Liver (tissue), 9 donors: ENCODE results near the gene RUSC2. TPM values are rescaled to one million over a fixed set of nuclear protein-coding genes. Genes with fewer than 3 reads are reported as not detected.

Source experiments
- DNase-seq: peaks from one replicate; pipeline ENCODE4 v3.0.0-alpha.2; 2017; ENCODE audit warnings: low spot score
- H3K27ac ChIP-seq, 2 donors: one replicate each; pipeline ENCODE4 v1.7.0; 2013; ENCODE audit warnings: inconsistent platforms in 2 of 2, low read length in 2 of 2, control low read depth in 1 of 2, low read depth in 1 of 2, mild to moderate bottlenecking in 1 of 2
- H3K27me3 ChIP-seq, 4 donors: one replicate each; pipeline versions ENCODE4 v1.6.1 to v1.7.0; 2013; ENCODE audit warnings: low read length in 3 of 4, inconsistent platforms in 1 of 4, mild to moderate bottlenecking in 1 of 4, moderate library complexity in 1 of 4; ENCODE audit not compliant: control insufficient read depth in 4 of 4, insufficient read depth in 4 of 4
- H3K36me3 ChIP-seq, 4 donors: one replicate each; pipeline versions ENCODE4 v1.6.1 to v1.7.0; 2013; ENCODE audit warnings: low read length in 3 of 4, mild to moderate bottlenecking in 3 of 4, low read depth in 1 of 4, moderate library complexity in 1 of 4; ENCODE audit not compliant: control insufficient read depth in 4 of 4, insufficient read depth in 3 of 4
- H3K4me1 ChIP-seq, 4 donors: one replicate each; pipeline versions ENCODE4 v1.6.1 to v1.7.0; 2013; ENCODE audit warnings: low read length in 3 of 4, mild to moderate bottlenecking in 3 of 4, moderate library complexity in 1 of 4; ENCODE audit not compliant: control insufficient read depth in 4 of 4, insufficient read depth in 4 of 4
- H3K4me3 ChIP-seq, 3 donors: one replicate each; pipeline versions ENCODE4 v1.6.1 to v1.7.0; 2013; ENCODE audit warnings: low read length in 3 of 3, control low read depth in 1 of 3, low read depth in 1 of 3, mild to moderate bottlenecking in 1 of 3
- H3K9ac ChIP-seq, 2 donors: one replicate each; pipeline ENCODE4 v1.7.0; 2013; ENCODE audit warnings: low read length in 2 of 2, mild to moderate bottlenecking in 2 of 2, moderate library complexity in 2 of 2, control low read depth in 1 of 2, low read depth in 1 of 2
- H3K9me3 ChIP-seq, 4 donors: one replicate each; pipeline versions ENCODE4 v1.6.1 to v1.7.0; 2013; ENCODE audit warnings: low read length in 3 of 4; ENCODE audit not compliant: control insufficient read depth in 4 of 4
- EGR1 ChIP-seq, 2 donors: IDR thresholded peaks; 2 replicates each; pipeline ENCODE4 v1.6.1; 2016 to 2018; ENCODE audit warnings: antibody characterized with exemption in 2 of 2, low read depth in 2 of 2
- FOXA1 ChIP-seq: IDR thresholded peaks from 2 replicates; pipeline ENCODE4 v1.6.1; 2016; ENCODE audit warnings: antibody characterized with exemption
- FOXA2 ChIP-seq: IDR thresholded peaks from 2 replicates; pipeline ENCODE4 v1.6.1; 2016; ENCODE audit warnings: antibody characterized with exemption
- HNF4A ChIP-seq, 2 donors: conservative IDR thresholded peaks; 2 replicates each; pipeline ENCODE4 v1.6.1; 2016; ENCODE audit warnings: antibody characterized with exemption in 2 of 2, mild to moderate bottlenecking in 2 of 2
- NR2F2 ChIP-seq: IDR thresholded peaks from 2 replicates; pipeline ENCODE4 v1.6.1; 2016; ENCODE audit warnings: antibody characterized with exemption
- RAD21 ChIP-seq, 2 donors: IDR thresholded peaks; 2 replicates each; pipeline ENCODE4 v1.6.1; 2016; ENCODE audit warnings: antibody characterized with exemption in 2 of 2, mild to moderate bottlenecking in 2 of 2
- TAF1 ChIP-seq: conservative IDR thresholded peaks from 2 replicates; pipeline ENCODE4 v1.6.1; 2016; ENCODE audit warnings: antibody characterized with exemption, mild to moderate bottlenecking
- YY1 ChIP-seq: IDR thresholded peaks from 2 replicates; pipeline ENCODE4 v1.6.1; 2016; ENCODE audit warnings: antibody characterized with exemption, mild to moderate bottlenecking
- WGBS: extraction: QIAGEN DNeasy Blood & Tissue Kit; methylation state at CpG from one replicate; pipeline ENCODE4 v1.1.7; 2013; 5-methylcytosine and 5-hydroxymethylcytosine counted together
- polyA plus RNA-seq, 2 donors: library from polyadenylated mRNA; stranded (reverse) in 1 of 2; unstranded in 1 of 2; fragments of 200-250 nt in 1 of 2; fragments of >200 nt in 1 of 2; fragmentation: Nextera tagmentation in 1 of 2; extraction: Ambion mirVana in 1 of 2; gene quantifications; one replicate each; pipeline versions ENCODE4 v1.2.1 to v1.2.3, GENCODE V29; 2013 to 2015
- total RNA-seq, 2 donors: library from RNA; depleted of rRNA; stranded (reverse); fragments of >200 nt; gene quantifications; one replicate each; pipeline ENCODE4 v1.2.3, GENCODE V29; 2014
- TF ChIP-seq, protein P1 (sequence below): IDR thresholded peaks from 2 replicates; pipeline ENCODE4 v1.6.1; 2016; ENCODE audit warnings: antibody characterized with exemption, mild to moderate bottlenecking
- TF ChIP-seq, protein P2 (sequence below): IDR thresholded peaks from 2 replicates; pipeline ENCODE4 v1.6.1; 2016; ENCODE audit warnings: antibody characterized with exemption
- TF ChIP-seq, protein P3 (sequence below): IDR thresholded peaks from 2 replicates; pipeline ENCODE4 v1.6.1; 2016; ENCODE audit warnings: antibody characterized with exemption
- donor health status: healthy.
- donor health status: healthy.
- donor health status: healthy.
- donor health status: healthy.
- donor health status: healthy.

RUSC2 gene
- total and polyA plus RNA-seq, 4 donors = 2.1 to 6.3 (median 4.3) TPM

DNA sequence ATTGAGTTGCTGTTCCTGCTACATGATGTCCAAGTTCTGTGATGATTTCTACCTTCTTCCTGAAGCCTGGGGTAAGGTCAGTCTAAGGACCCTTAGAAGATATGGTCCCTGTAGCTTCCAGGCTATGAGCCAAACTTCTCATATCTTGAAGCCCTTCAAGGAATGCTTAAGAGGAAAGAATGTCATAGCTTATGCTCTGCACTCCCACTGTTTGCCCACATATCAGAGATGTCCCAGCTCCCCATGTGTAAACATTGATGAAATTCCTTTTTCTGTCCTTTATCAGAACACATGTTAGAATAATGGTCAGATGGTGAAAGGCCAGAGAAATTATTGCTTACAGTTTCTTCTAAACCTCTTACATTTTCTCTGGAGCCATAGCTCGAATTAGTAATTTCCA, 41.4 kb upstream of the RUSC2 start:
- H3K4me3 ChIP-seq = no peak overlapping the region
- DNase-seq = no peak
- H3K27me3 ChIP-seq = no peaks in the 10 kb centered on the region
- H3K36me3 ChIP-seq = no peaks in the 10 kb centered on the region
- H3K9ac ChIP-seq = no peak overlapping the region
- no peak for TF ChIP-seq FOXA2
- TF ChIP-seq, protein P1, sequence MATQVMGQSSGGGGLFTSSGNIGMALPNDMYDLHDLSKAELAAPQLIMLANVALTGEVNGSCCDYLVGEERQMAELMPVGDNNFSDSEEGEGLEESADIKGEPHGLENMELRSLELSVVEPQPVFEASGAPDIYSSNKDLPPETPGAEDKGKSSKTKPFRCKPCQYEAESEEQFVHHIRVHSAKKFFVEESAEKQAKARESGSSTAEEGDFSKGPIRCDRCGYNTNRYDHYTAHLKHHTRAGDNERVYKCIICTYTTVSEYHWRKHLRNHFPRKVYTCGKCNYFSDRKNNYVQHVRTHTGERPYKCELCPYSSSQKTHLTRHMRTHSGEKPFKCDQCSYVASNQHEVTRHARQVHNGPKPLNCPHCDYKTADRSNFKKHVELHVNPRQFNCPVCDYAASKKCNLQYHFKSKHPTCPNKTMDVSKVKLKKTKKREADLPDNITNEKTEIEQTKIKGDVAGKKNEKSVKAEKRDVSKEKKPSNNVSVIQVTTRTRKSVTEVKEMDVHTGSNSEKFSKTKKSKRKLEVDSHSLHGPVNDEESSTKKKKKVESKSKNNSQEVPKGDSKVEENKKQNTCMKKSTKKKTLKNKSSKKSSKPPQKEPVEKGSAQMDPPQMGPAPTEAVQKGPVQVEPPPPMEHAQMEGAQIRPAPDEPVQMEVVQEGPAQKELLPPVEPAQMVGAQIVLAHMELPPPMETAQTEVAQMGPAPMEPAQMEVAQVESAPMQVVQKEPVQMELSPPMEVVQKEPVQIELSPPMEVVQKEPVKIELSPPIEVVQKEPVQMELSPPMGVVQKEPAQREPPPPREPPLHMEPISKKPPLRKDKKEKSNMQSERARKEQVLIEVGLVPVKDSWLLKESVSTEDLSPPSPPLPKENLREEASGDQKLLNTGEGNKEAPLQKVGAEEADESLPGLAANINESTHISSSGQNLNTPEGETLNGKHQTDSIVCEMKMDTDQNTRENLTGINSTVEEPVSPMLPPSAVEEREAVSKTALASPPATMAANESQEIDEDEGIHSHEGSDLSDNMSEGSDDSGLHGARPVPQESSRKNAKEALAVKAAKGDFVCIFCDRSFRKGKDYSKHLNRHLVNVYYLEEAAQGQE = no peak
- TF ChIP-seq RAD21 (IDR thresholded peaks at IDR 0.05) = no peak
- no peak for TF ChIP-seq NR2F2
- TF ChIP-seq, protein P2, sequence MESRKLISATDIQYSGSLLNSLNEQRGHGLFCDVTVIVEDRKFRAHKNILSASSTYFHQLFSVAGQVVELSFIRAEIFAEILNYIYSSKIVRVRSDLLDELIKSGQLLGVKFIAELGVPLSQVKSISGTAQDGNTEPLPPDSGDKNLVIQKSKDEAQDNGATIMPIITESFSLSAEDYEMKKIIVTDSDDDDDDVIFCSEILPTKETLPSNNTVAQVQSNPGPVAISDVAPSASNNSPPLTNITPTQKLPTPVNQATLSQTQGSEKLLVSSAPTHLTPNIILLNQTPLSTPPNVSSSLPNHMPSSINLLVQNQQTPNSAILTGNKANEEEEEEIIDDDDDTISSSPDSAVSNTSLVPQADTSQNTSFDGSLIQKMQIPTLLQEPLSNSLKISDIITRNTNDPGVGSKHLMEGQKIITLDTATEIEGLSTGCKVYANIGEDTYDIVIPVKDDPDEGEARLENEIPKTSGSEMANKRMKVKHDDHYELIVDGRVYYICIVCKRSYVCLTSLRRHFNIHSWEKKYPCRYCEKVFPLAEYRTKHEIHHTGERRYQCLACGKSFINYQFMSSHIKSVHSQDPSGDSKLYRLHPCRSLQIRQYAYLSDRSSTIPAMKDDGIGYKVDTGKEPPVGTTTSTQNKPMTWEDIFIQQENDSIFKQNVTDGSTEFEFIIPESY = no peak
- TF ChIP-seq TAF1 = no peak
- no peak for TF ChIP-seq EGR1 (IDR thresholded peaks at IDR 0.05; ENCODE audit: low read depth in 2 of 2)
- TF ChIP-seq FOXA1 = no peak
- 72% methylated on average over 1 of the region's 1 CpG for WGBS
- H3K4me1 ChIP-seq = no peaks in the 10 kb centered on the region
- H3K27ac ChIP-seq = no peak overlapping the region
- H3K9me3 ChIP-seq = peaks cover 0 to 3% (median 0%) of the 10 kb centered on the region in 4 donors

DNA sequence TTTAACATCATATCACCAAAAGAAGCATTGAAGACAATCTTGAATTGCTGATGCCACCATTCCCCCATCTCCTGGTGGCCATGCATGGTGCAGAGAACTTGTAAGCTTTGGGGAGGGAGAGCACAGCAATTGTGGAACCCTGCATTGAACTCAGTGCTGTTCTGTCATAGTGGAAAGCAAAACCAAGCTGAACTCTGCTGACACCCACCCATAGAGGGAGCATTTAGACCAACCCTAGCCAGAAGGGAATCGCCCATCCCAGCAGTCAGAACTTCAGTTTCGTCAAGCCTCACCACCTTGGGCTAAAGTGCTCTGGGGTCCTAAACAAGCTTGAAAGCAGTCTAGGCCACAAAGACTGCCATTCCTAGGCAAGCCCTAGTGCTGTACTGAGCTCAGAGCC, 37.4 kb upstream of the RUSC2 start:
- no peak overlapping the region for H3K9ac ChIP-seq
- H3K27ac ChIP-seq = no peak overlapping the region
- no peak for DNase-seq
- TF ChIP-seq HNF4A (conservative IDR thresholded peaks at IDR 0.05) = no peak
- TF ChIP-seq, protein P2 = no peak
- TF ChIP-seq YY1 = no peak
- TF ChIP-seq, protein P3, sequence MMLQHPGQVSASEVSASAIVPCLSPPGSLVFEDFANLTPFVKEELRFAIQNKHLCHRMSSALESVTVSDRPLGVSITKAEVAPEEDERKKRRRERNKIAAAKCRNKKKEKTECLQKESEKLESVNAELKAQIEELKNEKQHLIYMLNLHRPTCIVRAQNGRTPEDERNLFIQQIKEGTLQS = no peak
- H3K9me3 ChIP-seq = peaks cover 0 to 3% (median 0%) of the 10 kb centered on the region in 4 donors
- 94% methylated on average over 2 of the region's 2 CpGs for WGBS
- H3K4me3 ChIP-seq = no peak overlapping the region
- H3K4me1 ChIP-seq = no peaks in the 10 kb centered on the region
- H3K27me3 ChIP-seq = no peaks in the 10 kb centered on the region
- no peaks in the 10 kb centered on the region for H3K36me3 ChIP-seq
